Ovary (tissue), 3 donors: ENCODE measurements around the gene RUNX1.

Source experiments
- EP300 ChIP-seq: sonication (generic); formaldehyde crosslinking; IDR thresholded peaks from one replicate; pipeline ENCODE4 v1.6.1; 2017; ENCODE audit warnings: antibody characterized with exemption
- TF ChIP-seq, protein P1 (sequence below), 3 donors: fragments of 450-650 bp in 2 of 3; fragments of 200-600 bp in 1 of 3; IDR thresholded peaks; one replicate each; pipeline versions ENCODE4 v1.5.1 to v1.8.0; 2016 to 2022; ENCODE audit warnings: antibody characterized with exemption in 3 of 3, mild to moderate bottlenecking in 1 of 3
- donor health status: DM: no; HTN: no; CAD: no.

DNA sequence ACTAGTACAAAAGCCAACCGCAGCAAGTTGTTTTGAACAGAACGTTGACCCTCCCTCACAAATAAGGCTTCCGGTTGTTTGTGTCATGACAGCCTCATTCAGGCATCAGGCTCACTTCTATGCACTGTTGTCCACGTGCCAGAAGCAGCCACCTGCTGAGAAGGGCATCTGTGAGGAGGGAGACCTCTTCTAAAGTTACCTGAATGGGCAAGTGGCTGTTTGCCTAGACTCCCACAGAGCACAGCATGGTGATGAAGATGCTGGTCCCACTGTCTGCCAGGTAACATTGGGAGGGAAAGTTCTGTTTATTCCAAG, 204.2 kb downstream of the RUNX1 start:
- TF ChIP-seq, protein P1, sequence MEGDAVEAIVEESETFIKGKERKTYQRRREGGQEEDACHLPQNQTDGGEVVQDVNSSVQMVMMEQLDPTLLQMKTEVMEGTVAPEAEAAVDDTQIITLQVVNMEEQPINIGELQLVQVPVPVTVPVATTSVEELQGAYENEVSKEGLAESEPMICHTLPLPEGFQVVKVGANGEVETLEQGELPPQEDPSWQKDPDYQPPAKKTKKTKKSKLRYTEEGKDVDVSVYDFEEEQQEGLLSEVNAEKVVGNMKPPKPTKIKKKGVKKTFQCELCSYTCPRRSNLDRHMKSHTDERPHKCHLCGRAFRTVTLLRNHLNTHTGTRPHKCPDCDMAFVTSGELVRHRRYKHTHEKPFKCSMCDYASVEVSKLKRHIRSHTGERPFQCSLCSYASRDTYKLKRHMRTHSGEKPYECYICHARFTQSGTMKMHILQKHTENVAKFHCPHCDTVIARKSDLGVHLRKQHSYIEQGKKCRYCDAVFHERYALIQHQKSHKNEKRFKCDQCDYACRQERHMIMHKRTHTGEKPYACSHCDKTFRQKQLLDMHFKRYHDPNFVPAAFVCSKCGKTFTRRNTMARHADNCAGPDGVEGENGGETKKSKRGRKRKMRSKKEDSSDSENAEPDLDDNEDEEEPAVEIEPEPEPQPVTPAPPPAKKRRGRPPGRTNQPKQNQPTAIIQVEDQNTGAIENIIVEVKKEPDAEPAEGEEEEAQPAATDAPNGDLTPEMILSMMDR (IDR thresholded peaks at IDR 0.05), result no peak
- no peak for TF ChIP-seq EP300
